Measurements from ENCODE around the gene CRYBB1.

DNA sequence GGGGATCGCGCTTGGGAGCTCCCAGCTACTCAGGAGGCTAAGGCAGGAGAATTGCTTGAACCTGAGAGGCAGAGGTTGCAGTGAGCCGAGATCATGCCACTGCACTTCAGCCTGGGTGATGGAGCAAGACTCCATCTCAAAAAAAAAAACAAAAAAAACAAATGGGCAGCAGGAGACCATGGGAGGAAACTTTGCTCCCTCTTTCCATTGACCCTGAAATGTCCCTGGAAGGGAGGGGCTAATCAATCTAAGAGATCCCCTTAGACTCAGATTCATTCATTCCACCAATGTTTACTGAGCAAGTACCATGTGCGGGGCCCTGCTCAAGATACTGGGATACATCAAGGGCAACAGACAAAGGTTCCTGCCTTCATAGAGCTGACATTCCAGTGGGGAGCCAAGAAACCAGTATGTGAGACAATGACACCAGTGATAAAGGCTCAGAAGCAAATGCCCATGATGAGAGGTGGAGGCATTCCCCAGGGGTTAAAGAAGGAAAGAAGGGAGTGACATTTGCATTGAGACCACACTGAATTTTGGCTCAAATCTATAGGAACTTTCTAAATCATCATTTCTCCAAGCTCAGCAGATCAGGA lies 67.8 kb downstream of the CRYBB1 start:
- no peak for TF ChIP-seq ZFP30 (CRISPR knock-in tag; IDR thresholded peaks at IDR 0.05)
- no peak for TF ChIP-seq SNAI2 (CRISPR knock-in tag; IDR thresholded peaks at IDR 0.05)
- TF ChIP-seq ZC3H10 (CRISPR knock-in tag; IDR thresholded peaks at IDR 0.05): no peak
- TF ChIP-seq ISL1 (CRISPR knock-in tag; IDR thresholded peaks at IDR 0.05): no peak
- TF ChIP-seq, protein P1, sequence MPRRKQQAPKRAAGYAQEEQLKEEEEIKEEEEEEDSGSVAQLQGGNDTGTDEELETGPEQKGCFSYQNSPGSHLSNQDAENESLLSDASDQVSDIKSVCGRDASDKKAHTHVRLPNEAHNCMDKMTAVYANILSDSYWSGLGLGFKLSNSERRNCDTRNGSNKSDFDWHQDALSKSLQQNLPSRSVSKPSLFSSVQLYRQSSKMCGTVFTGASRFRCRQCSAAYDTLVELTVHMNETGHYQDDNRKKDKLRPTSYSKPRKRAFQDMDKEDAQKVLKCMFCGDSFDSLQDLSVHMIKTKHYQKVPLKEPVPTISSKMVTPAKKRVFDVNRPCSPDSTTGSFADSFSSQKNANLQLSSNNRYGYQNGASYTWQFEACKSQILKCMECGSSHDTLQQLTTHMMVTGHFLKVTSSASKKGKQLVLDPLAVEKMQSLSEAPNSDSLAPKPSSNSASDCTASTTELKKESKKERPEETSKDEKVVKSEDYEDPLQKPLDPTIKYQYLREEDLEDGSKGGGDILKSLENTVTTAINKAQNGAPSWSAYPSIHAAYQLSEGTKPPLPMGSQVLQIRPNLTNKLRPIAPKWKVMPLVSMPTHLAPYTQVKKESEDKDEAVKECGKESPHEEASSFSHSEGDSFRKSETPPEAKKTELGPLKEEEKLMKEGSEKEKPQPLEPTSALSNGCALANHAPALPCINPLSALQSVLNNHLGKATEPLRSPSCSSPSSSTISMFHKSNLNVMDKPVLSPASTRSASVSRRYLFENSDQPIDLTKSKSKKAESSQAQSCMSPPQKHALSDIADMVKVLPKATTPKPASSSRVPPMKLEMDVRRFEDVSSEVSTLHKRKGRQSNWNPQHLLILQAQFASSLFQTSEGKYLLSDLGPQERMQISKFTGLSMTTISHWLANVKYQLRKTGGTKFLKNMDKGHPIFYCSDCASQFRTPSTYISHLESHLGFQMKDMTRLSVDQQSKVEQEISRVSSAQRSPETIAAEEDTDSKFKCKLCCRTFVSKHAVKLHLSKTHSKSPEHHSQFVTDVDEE (CRISPR knock-in tag; IDR thresholded peaks at IDR 0.05): no peak
- TF ChIP-seq, protein P2, sequence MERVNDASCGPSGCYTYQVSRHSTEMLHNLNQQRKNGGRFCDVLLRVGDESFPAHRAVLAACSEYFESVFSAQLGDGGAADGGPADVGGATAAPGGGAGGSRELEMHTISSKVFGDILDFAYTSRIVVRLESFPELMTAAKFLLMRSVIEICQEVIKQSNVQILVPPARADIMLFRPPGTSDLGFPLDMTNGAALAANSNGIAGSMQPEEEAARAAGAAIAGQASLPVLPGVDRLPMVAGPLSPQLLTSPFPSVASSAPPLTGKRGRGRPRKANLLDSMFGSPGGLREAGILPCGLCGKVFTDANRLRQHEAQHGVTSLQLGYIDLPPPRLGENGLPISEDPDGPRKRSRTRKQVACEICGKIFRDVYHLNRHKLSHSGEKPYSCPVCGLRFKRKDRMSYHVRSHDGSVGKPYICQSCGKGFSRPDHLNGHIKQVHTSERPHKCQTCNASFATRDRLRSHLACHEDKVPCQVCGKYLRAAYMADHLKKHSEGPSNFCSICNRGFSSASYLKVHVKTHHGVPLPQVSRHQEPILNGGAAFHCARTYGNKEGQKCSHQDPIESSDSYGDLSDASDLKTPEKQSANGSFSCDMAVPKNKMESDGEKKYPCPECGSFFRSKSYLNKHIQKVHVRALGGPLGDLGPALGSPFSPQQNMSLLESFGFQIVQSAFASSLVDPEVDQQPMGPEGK (CRISPR knock-in tag; IDR thresholded peaks at IDR 0.05; ENCODE audit: borderline replicate concordance): no peak
- no peak for TF ChIP-seq GLIS3 (CRISPR knock-in tag; IDR thresholded peaks at IDR 0.05)
